22Rv1 (cell line): ENCODE data around the gene UBAC1.
"Not testable (repeated sequence)": the region's sequence is repeated elsewhere in the genome, so short reads cannot be mapped to it uniquely, and the experiment has no call there.

ENCODE experiments used
- ZFX ChIP-seq: fragments of 450-650 bp; IDR thresholded peaks from 2 replicates; pipeline ENCODE4 v1.6.1; 2017; ENCODE audit warnings: antibody characterized with exemption, borderline replicate concordance
- TF ChIP-seq, protein P1 (sequence below): fragments of 450-650 bp; IDR thresholded peaks from 2 replicates; pipeline ENCODE4 v1.5.1; 2017; ENCODE audit warnings: mild to moderate bottlenecking

DNA sequence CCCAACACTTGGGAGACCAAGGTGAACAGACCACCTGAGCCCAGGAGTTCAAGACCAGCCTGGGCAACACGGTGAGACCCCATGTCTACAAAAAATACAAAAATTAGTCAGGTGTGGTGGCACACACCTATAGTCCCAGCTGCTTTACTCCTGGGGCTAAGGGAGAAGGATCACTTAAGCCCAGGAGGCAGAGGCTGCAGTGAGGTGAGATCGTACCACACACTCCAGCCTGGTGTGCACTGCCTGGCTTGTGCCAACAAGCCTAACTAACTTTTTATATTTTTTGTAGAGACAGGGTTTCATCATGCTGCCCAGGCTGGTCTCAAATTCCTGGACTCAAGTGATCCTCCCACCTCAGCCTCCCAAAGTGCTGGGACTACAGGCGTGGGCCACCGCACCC is 10.3 kb downstream of the UBAC1 start:
- TF ChIP-seq, protein P1, sequence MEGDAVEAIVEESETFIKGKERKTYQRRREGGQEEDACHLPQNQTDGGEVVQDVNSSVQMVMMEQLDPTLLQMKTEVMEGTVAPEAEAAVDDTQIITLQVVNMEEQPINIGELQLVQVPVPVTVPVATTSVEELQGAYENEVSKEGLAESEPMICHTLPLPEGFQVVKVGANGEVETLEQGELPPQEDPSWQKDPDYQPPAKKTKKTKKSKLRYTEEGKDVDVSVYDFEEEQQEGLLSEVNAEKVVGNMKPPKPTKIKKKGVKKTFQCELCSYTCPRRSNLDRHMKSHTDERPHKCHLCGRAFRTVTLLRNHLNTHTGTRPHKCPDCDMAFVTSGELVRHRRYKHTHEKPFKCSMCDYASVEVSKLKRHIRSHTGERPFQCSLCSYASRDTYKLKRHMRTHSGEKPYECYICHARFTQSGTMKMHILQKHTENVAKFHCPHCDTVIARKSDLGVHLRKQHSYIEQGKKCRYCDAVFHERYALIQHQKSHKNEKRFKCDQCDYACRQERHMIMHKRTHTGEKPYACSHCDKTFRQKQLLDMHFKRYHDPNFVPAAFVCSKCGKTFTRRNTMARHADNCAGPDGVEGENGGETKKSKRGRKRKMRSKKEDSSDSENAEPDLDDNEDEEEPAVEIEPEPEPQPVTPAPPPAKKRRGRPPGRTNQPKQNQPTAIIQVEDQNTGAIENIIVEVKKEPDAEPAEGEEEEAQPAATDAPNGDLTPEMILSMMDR, result not testable (repeated sequence)
- TF ChIP-seq ZFX, result not testable (repeated sequence)
